ENCODE results near the gene BAAT. TPM values are rescaled to one million over a fixed set of nuclear protein-coding genes. Genes with fewer than 3 reads are reported as not detected.

BAAT gene
- total and polyA plus RNA-seq, 2 of the 13 experiments (the other 11 are each of a cell fraction or from before 2014, with no cell fraction given), result 0.71 to 7.9 TPM

DNA sequence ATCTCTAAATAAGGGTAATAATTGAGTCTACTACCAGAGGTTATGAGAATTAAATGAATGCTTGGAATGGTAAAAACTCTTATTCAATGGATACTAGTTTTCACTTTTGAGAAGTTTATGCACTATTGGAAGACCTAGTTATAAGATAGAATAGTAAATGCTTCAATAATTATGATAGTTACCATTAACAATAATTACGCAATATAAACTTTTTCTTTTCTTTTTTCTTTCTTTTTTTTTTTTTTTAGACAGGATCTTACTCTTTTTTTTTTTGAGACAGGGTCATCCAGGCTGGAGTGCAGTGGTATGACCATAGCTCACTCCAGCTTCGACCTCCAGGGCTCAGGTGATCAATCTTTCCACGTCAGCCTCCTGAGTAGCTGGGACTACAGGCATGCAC lies 44.1 kb upstream of the BAAT start:
- H3K9me3 ChIP-seq (ENCODE audit: low read length), result no peaks in the 10 kb centered on the region
- intact Hi-C loops (cut with micrococcal nuclease; ENCODE audit: unreplicated experiment) (no loop called here), in situ Hi-C loops (cut with HindIII; ENCODE audit: extremely low pct_ligation_motif_present, low pct_unique_long_range_greater_than_20kb) (no loop called here)
- no peak for ATAC-seq
- H3K4me3 ChIP-seq (replicated peaks in 1 of 3; ENCODE audit: insufficient read depth in 1 of 3, low read depth in 2 of 3, low read length in 3 of 3), result no peak overlapping the region
- H3K4me1 ChIP-seq (ENCODE audit: insufficient read depth, low read length), result peaks cover 88% of the 10 kb centered on the region
- no peaks in the 10 kb centered on the region for H3K79me2 ChIP-seq (ENCODE audit: insufficient read depth, low read length)
- no peak overlapping the region for H3K27ac ChIP-seq (ENCODE audit: extremely low read length, insufficient read depth, low read length)
- TF ChIP-seq SSRP1 (CRISPR knock-in tag; IDR thresholded peaks at IDR 0.05), result no peak
- TF ChIP-seq ZNF30 (CRISPR knock-in tag; IDR thresholded peaks at IDR 0.05), result no peak
- no peak for TF ChIP-seq ZNF773 (CRISPR knock-in tag; IDR thresholded peaks at IDR 0.05; ENCODE audit: borderline replicate concordance)
- TF ChIP-seq KDM5A (IDR thresholded peaks at IDR 0.05; ENCODE audit: borderline replicate concordance, low read length), result no peak
- TF ChIP-seq, protein P1, sequence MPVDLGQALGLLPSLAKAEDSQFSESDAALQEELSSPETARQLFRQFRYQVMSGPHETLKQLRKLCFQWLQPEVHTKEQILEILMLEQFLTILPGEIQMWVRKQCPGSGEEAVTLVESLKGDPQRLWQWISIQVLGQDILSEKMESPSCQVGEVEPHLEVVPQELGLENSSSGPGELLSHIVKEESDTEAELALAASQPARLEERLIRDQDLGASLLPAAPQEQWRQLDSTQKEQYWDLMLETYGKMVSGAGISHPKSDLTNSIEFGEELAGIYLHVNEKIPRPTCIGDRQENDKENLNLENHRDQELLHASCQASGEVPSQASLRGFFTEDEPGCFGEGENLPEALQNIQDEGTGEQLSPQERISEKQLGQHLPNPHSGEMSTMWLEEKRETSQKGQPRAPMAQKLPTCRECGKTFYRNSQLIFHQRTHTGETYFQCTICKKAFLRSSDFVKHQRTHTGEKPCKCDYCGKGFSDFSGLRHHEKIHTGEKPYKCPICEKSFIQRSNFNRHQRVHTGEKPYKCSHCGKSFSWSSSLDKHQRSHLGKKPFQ (CRISPR knock-in tag; IDR thresholded peaks at IDR 0.05; ENCODE audit: insufficient replicate concordance), result no peak
- no peak for TF ChIP-seq MIER2 (CRISPR knock-in tag; IDR thresholded peaks at IDR 0.05)
- H3K9ac ChIP-seq (ENCODE audit: insufficient read depth, low read depth, low read length), result no peak overlapping the region
- no peak for DNase-seq (ENCODE audit: low spot score)
- no peaks in the 10 kb centered on the region for H4K20me1 ChIP-seq (ENCODE audit: insufficient read depth, low read length)
- H3K36me3 ChIP-seq (replicated peaks in 1 of 2; ENCODE audit: control insufficient read depth in 1 of 2, insufficient read depth in 2 of 2, low read length in 2 of 2), result no peaks in the 10 kb centered on the region
- 94% methylated on average over 3 of the region's 3 CpGs for WGBS (ENCODE audit: low lambda C conversion rate)
- POLR2A ChIA-PET, result interaction anchor here (2.7 kb wide), 1 partner anchor 17 kb away, joined by 6 read pairs; no protein-coding TSS in a partner anchor
- CTCF ChIA-PET (ENCODE audit: low intra/inter-chr PET ratio, low total read pairs), result no interaction called here
- no peaks in the 10 kb centered on the region for H3K27me3 ChIP-seq (ENCODE audit: control insufficient read depth in 1 of 2, insufficient read depth in 2 of 2, low read length in 2 of 2)
- H2AFZ ChIP-seq (ENCODE audit: low read length), result no peak overlapping the region
- no peak for FAIRE-seq
- no TSS peak for BruUV-seq (replicated peaks)
- H3K4me2 ChIP-seq (ENCODE audit: low read depth, low read length), result no peak overlapping the region

GRCh38 chr9:101427957-101428655 lies 43.3 kb upstream of the BAAT start:
- no peak overlapping the region for H3K4me3 ChIP-seq (replicated peaks in 1 of 3; ENCODE audit: insufficient read depth in 1 of 3, low read depth in 2 of 3, low read length in 3 of 3)
- DNase-seq (ENCODE audit: low spot score) (no peak), FAIRE-seq (no peak), ATAC-seq (no peak)
- ChIA-PET POLR2A (interaction anchor here (0.9 to 2.7 kb wide), 2 partner anchors 13 to 18 kb away, joined by 3 to 6 read pairs; no protein-coding TSS in a partner anchor), CTCF (ENCODE audit: low intra/inter-chr PET ratio, low total read pairs) (no interaction called here)
- no peak overlapping the region for H3K27ac ChIP-seq (ENCODE audit: extremely low read length, insufficient read depth, low read length)
- H3K79me2 ChIP-seq (ENCODE audit: insufficient read depth, low read length), result no peaks in the 10 kb centered on the region
- no peak overlapping the region for H2AFZ ChIP-seq (ENCODE audit: low read length)
- no TSS peak for BruUV-seq (replicated peaks)
- peaks cover 88% of the 10 kb centered on the region for H3K4me1 ChIP-seq (ENCODE audit: insufficient read depth, low read length)
- TF ChIP-seq FOXP1 (IDR thresholded peaks at IDR 0.05), result no peak
- peak; percentile 33; the same call in 1 of the 2 replicates for TF ChIP-seq FOXP1 (CRISPR knock-in tag; IDR thresholded peaks at IDR 0.05)
- TF ChIP-seq MIXL1 (CRISPR knock-in tag; IDR thresholded peaks at IDR 0.05), result 0 out of 2 replicates have a peak, but pooled peaks have one; percentile 10
- no peak for TF ChIP-seq BORCS8-MEF2B (CRISPR knock-in tag; IDR thresholded peaks at IDR 0.05)
- no peak for TF ChIP-seq ZNF367 (CRISPR knock-in tag; IDR thresholded peaks at IDR 0.05; ENCODE audit: borderline replicate concordance)
- TF ChIP-seq ZNF629 (CRISPR knock-in tag; conservative IDR thresholded peaks at IDR 0.05), result 0 out of 2 replicates have a peak, but pooled peaks have one; percentile 10
- TF ChIP-seq ZNF350 (CRISPR knock-in tag; IDR thresholded peaks at IDR 0.05; ENCODE audit: borderline replicate concordance, low read depth), result no peak
- 0 out of 2 replicates have a peak, but pooled peaks have one; percentile 34 for TF ChIP-seq ZNF644 (CRISPR knock-in tag; IDR thresholded peaks at IDR 0.05; ENCODE audit: low read depth)
- TF ChIP-seq TP53 (CRISPR knock-in tag; conservative IDR thresholded peaks at IDR 0.05), result no peak
- 0 out of 2 replicates have a peak, but pooled peaks have one; percentile 19 for TF ChIP-seq FOSL2 (CRISPR knock-in tag; IDR thresholded peaks at IDR 0.05)
- TF ChIP-seq RCOR2 (CRISPR knock-in tag; IDR thresholded peaks at IDR 0.05), result 0 out of 2 replicates have a peak, but pooled peaks have one; percentile 36
- 90% methylated on average over 3 of the region's 3 CpGs for WGBS (ENCODE audit: low lambda C conversion rate)
- intact Hi-C loops (cut with micrococcal nuclease; ENCODE audit: unreplicated experiment), result no loop called here
- H3K27me3 ChIP-seq (ENCODE audit: control insufficient read depth in 1 of 2, insufficient read depth in 2 of 2, low read length in 2 of 2), result no peaks in the 10 kb centered on the region
- no peak overlapping the region for H3K4me2 ChIP-seq (ENCODE audit: low read depth, low read length)
- in situ Hi-C loops (cut with HindIII; ENCODE audit: extremely low pct_ligation_motif_present, low pct_unique_long_range_greater_than_20kb), result no loop called here
- no peaks in the 10 kb centered on the region for H4K20me1 ChIP-seq (ENCODE audit: insufficient read depth, low read length)
- no peaks in the 10 kb centered on the region for H3K9me3 ChIP-seq (ENCODE audit: low read length)
- no peak overlapping the region for H3K9ac ChIP-seq (ENCODE audit: insufficient read depth, low read depth, low read length)
- no peaks in the 10 kb centered on the region for H3K36me3 ChIP-seq (replicated peaks in 1 of 2; ENCODE audit: control insufficient read depth in 1 of 2, insufficient read depth in 2 of 2, low read length in 2 of 2)

Data from HepG2 (cell line).